IPS-18a (cell line): ENCODE data around the gene TSPAN9.

Experiments
- H3K27ac ChIP-seq: one replicate; pipeline ENCODE4 v1.5.1; 2013; ENCODE audit warnings: low read length
- H3K27me3 ChIP-seq: one replicate; pipeline ENCODE4 v1.6.1; 2013; ENCODE audit warnings: mild to moderate bottlenecking, low read length; ENCODE audit not compliant: control insufficient read depth, insufficient read depth
- H3K36me3 ChIP-seq: one replicate; pipeline ENCODE4 v1.6.1; 2013; ENCODE audit warnings: low read depth, low read length; ENCODE audit not compliant: control insufficient read depth
- H3K4me1 ChIP-seq: one replicate; pipeline ENCODE4 v1.6.1; 2013; ENCODE audit warnings: low read depth, low read length; ENCODE audit not compliant: control insufficient read depth
- H3K4me3 ChIP-seq: one replicate; pipeline ENCODE4 v1.5.1; 2013; ENCODE audit warnings: low read length
- H3K9ac ChIP-seq: one replicate; pipeline ENCODE4 v1.6.1; 2013; ENCODE audit warnings: mild to moderate bottlenecking, low read length, moderate library complexity
- H3K9me3 ChIP-seq: one replicate; pipeline ENCODE4 v1.6.1; 2013; ENCODE audit warnings: low read depth, low read length; ENCODE audit not compliant: control insufficient read depth

The TSPAN9 gene

GRCh38 chr12:3303410-3304136 is 226.4 kb downstream of the TSPAN9 start:
- no peaks in the 10 kb centered on the region for H3K9me3 ChIP-seq
- H3K4me1 ChIP-seq = peaks cover 5% of the 10 kb centered on the region
- H3K9ac ChIP-seq = no peak overlapping the region
- no peaks in the 10 kb centered on the region for H3K36me3 ChIP-seq
- no peaks in the 10 kb centered on the region for H3K27me3 ChIP-seq
- no peak overlapping the region for H3K27ac ChIP-seq
- H3K4me3 ChIP-seq = no peak overlapping the region

GRCh38 chr12:3304436-3305165 is 227.4 kb downstream of the TSPAN9 start:
- Histone ChIP-seq H3K9me3 (no peaks in the 10 kb centered on the region), H3K4me3 (no peak overlapping the region), H3K9ac (no peak overlapping the region), H3K27me3 (no peaks in the 10 kb centered on the region), H3K36me3 (no peaks in the 10 kb centered on the region), H3K27ac (no peak overlapping the region), H3K4me1 (peaks cover 5% of the 10 kb centered on the region)

GRCh38 chr12:3305464-3305863 is 228.3 kb downstream of the TSPAN9 start:
- no peak overlapping the region for H3K4me3 ChIP-seq
- no peaks in the 10 kb centered on the region for H3K9me3 ChIP-seq
- H3K4me1 ChIP-seq = no peaks in the 10 kb centered on the region
- H3K27ac ChIP-seq = no peak overlapping the region
- no peak overlapping the region for H3K9ac ChIP-seq
- H3K27me3 ChIP-seq = no peaks in the 10 kb centered on the region
- H3K36me3 ChIP-seq = no peaks in the 10 kb centered on the region

GRCh38 chr12:3305904-3306619 is 228.9 kb downstream of the TSPAN9 start:
- H3K4me3 ChIP-seq = no peak overlapping the region
- no peaks in the 10 kb centered on the region for H3K4me1 ChIP-seq
- no peaks in the 10 kb centered on the region for H3K9me3 ChIP-seq
- H3K36me3 ChIP-seq = no peaks in the 10 kb centered on the region
- no peaks in the 10 kb centered on the region for H3K27me3 ChIP-seq
- H3K9ac ChIP-seq = no peak overlapping the region
- H3K27ac ChIP-seq = no peak overlapping the region

- no peak overlapping the region for H3K9ac ChIP-seq
- H3K36me3 ChIP-seq = no peaks in the 10 kb centered on the region
- H3K27ac ChIP-seq = no peak overlapping the region
- no peak overlapping the region for H3K4me3 ChIP-seq
- no peaks in the 10 kb centered on the region for H3K9me3 ChIP-seq
- H3K4me1 ChIP-seq = no peaks in the 10 kb centered on the region
- H3K27me3 ChIP-seq = no peaks in the 10 kb centered on the region
Measured at GRCh38 chr12:3307389-3307788, 230.2 kb downstream of the TSPAN9 start.

- H3K4me3 ChIP-seq = no peak overlapping the region
- H3K4me1 ChIP-seq = no peaks in the 10 kb centered on the region
- H3K27me3 ChIP-seq = no peaks in the 10 kb centered on the region
- no peak overlapping the region for H3K9ac ChIP-seq
- no peaks in the 10 kb centered on the region for H3K36me3 ChIP-seq
- H3K27ac ChIP-seq = no peak overlapping the region
- H3K9me3 ChIP-seq = no peaks in the 10 kb centered on the region
Measured at GRCh38 chr12:3308063-3308462, 230.9 kb downstream of the TSPAN9 start.

- Histone ChIP-seq H3K9me3 (no peaks in the 10 kb centered on the region), H3K36me3 (no peaks in the 10 kb centered on the region), H3K4me3 (no peak overlapping the region), H3K4me1 (no peaks in the 10 kb centered on the region), H3K9ac (no peak overlapping the region), H3K27ac (no peak overlapping the region), H3K27me3 (no peaks in the 10 kb centered on the region)
Measured at GRCh38 chr12:3308609-3309008, 231.4 kb downstream of the TSPAN9 start.

- H3K27me3 ChIP-seq = no peaks in the 10 kb centered on the region
- no peaks in the 10 kb centered on the region for H3K36me3 ChIP-seq
- H3K9me3 ChIP-seq = no peaks in the 10 kb centered on the region
- no peak overlapping the region for H3K27ac ChIP-seq
- H3K4me3 ChIP-seq = no peak overlapping the region
- H3K4me1 ChIP-seq = no peaks in the 10 kb centered on the region
- no peak overlapping the region for H3K9ac ChIP-seq
Measured at GRCh38 chr12:3309805-3310204, 232.6 kb downstream of the TSPAN9 start.

GRCh38 chr12:3310271-3311026 is 233.3 kb downstream of the TSPAN9 start:
- Histone ChIP-seq H3K36me3 (no peaks in the 10 kb centered on the region), H3K9me3 (no peaks in the 10 kb centered on the region), H3K4me3 (no peak overlapping the region), H3K9ac (no peak overlapping the region), H3K27me3 (no peaks in the 10 kb centered on the region), H3K4me1 (no peaks in the 10 kb centered on the region), H3K27ac (no peak overlapping the region)

GRCh38 chr12:3311027-3311402 is 233.8 kb downstream of the TSPAN9 start:
- Histone ChIP-seq H3K4me1 (no peaks in the 10 kb centered on the region), H3K4me3 (no peak overlapping the region), H3K27me3 (no peaks in the 10 kb centered on the region), H3K36me3 (no peaks in the 10 kb centered on the region), H3K9me3 (no peaks in the 10 kb centered on the region), H3K9ac (no peak overlapping the region), H3K27ac (no peak overlapping the region)

- Histone ChIP-seq H3K27me3 (no peaks in the 10 kb centered on the region), H3K4me1 (no peaks in the 10 kb centered on the region), H3K27ac (no peak overlapping the region), H3K36me3 (no peaks in the 10 kb centered on the region), H3K9ac (no peak overlapping the region), H3K9me3 (no peaks in the 10 kb centered on the region), H3K4me3 (no peak overlapping the region)
Measured at GRCh38 chr12:3311491-3312103, 234.4 kb downstream of the TSPAN9 start.
